Neural progenitor cell (in vitro differentiated cells): Measurements from ENCODE around the gene ATG16L2. TPM values are rescaled to one million over a fixed set of nuclear protein-coding genes. Genes with fewer than 3 reads are reported as not detected.

Source experiments
- DNase-seq: peaks from one replicate; pipeline ENCODE4 v3.0.0-alpha.2; 2016; ENCODE audit warnings: low spot score
- H2AFZ ChIP-seq: fragments of 200-600 bp; sonication (generic); replicated peaks from 2 replicates; pipeline ENCODE4 v1.6.1; 2016; ENCODE audit warnings: antibody characterized with exemption
- H3F3A ChIP-seq: fragments of 200-600 bp; sonication (generic); 2 replicates; pipeline ENCODE4 v1.6.1; 2016; ENCODE audit warnings: antibody characterized with exemption, low read depth
- H3K27ac ChIP-seq: fragments of 200-600 bp; sonication (generic); 2 replicates; pipeline ENCODE4 v1.5.1; 2016; ENCODE audit warnings: mild to moderate bottlenecking
- H3K27me3 ChIP-seq: fragments of 200-600 bp; sonication (generic); 2 replicates; pipeline ENCODE4 v1.6.1; 2016; ENCODE audit warnings: mild to moderate bottlenecking, moderate library complexity
- H3K36me3 ChIP-seq: fragments of 200-600 bp; sonication (generic); 2 replicates; pipeline ENCODE4 v1.5.1; 2016
- H3K4me1 ChIP-seq: fragments of 200-600 bp; sonication (generic); 2 replicates; pipeline ENCODE4 v1.6.1; 2016; ENCODE audit warnings: mixed run types
- H3K4me2 ChIP-seq: fragments of 200-600 bp; sonication (generic); 2 replicates; pipeline ENCODE4 v1.6.1; 2016
- H3K4me3 ChIP-seq: fragments of 200-600 bp; sonication (generic); 2 replicates; pipeline ENCODE4 v1.5.1; 2016
- H3K79me2 ChIP-seq: fragments of 200-600 bp; sonication (generic); 2 replicates; pipeline ENCODE4 v1.6.1; 2016; ENCODE audit warnings: low read depth
- H3K9ac ChIP-seq: fragments of 200-600 bp; sonication (generic); 2 replicates; pipeline ENCODE4 v1.6.1; 2016
- H3K9me3 ChIP-seq: fragments of 200-600 bp; sonication (generic); 2 replicates; pipeline ENCODE4 v1.5.1; 2016; ENCODE audit warnings: low read depth
- H4K20me1 ChIP-seq: fragments of 200-600 bp; sonication (generic); 2 replicates; pipeline ENCODE4 v1.6.1; 2016; ENCODE audit warnings: low read depth
- H3K27ac Mint-ChIP-seq: 3 replicates; pipeline ENCODE4 v1.8.0; 2021; ENCODE audit warnings: mixed read lengths
- H3K27me3 Mint-ChIP-seq: 2 replicates; pipeline ENCODE4 v1.8.0; 2022; ENCODE audit warnings: low read depth, mild to moderate bottlenecking, inconsistent platforms, moderate library complexity, mixed read lengths; ENCODE audit not compliant: insufficient read depth
- H3K36me3 Mint-ChIP-seq: 3 replicates; pipeline ENCODE4 v1.8.0; 2021; ENCODE audit warnings: mixed read lengths
- H3K4me1 Mint-ChIP-seq: 3 replicates; pipeline ENCODE4 v1.8.0; 2021; ENCODE audit warnings: mixed read lengths
- H3K4me3 Mint-ChIP-seq: 3 replicates; pipeline ENCODE4 v1.8.0; 2021; ENCODE audit warnings: mild to moderate bottlenecking, moderate library complexity, mixed read lengths
- H3K9me3 Mint-ChIP-seq: 3 replicates; pipeline ENCODE4 v1.8.0; 2020; ENCODE audit warnings: mixed read lengths
- EZH2 ChIP-seq: fragments of 200-600 bp; sonication (generic); IDR thresholded peaks from 2 replicates; pipeline ENCODE4 v1.6.1; 2017; ENCODE audit warnings: antibody characterized with exemption, mild to moderate bottlenecking, moderate library complexity
- total RNA-seq: library from RNA; depleted of rRNA; stranded (reverse); fragments of >200 nt; gene quantifications from 2 replicates; pipeline ENCODE4 v1.2.3, GENCODE V29; 2015; ENCODE audit warnings: low replicate concordance
- TF ChIP-seq, protein P1 (sequence below): fragments of 200-600 bp; sonication (generic); IDR thresholded peaks from 2 replicates; pipeline ENCODE4 v1.5.1; 2017; ENCODE audit warnings: antibody characterized with exemption, mild to moderate bottlenecking

ATG16L2 gene, protein sequence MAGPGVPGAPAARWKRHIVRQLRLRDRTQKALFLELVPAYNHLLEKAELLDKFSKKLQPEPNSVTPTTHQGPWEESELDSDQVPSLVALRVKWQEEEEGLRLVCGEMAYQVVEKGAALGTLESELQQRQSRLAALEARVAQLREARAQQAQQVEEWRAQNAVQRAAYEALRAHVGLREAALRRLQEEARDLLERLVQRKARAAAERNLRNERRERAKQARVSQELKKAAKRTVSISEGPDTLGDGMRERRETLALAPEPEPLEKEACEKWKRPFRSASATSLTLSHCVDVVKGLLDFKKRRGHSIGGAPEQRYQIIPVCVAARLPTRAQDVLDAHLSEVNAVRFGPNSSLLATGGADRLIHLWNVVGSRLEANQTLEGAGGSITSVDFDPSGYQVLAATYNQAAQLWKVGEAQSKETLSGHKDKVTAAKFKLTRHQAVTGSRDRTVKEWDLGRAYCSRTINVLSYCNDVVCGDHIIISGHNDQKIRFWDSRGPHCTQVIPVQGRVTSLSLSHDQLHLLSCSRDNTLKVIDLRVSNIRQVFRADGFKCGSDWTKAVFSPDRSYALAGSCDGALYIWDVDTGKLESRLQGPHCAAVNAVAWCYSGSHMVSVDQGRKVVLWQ
- 20.5 and 38.0 TPM in 2 replicates for total RNA-seq

DNA sequence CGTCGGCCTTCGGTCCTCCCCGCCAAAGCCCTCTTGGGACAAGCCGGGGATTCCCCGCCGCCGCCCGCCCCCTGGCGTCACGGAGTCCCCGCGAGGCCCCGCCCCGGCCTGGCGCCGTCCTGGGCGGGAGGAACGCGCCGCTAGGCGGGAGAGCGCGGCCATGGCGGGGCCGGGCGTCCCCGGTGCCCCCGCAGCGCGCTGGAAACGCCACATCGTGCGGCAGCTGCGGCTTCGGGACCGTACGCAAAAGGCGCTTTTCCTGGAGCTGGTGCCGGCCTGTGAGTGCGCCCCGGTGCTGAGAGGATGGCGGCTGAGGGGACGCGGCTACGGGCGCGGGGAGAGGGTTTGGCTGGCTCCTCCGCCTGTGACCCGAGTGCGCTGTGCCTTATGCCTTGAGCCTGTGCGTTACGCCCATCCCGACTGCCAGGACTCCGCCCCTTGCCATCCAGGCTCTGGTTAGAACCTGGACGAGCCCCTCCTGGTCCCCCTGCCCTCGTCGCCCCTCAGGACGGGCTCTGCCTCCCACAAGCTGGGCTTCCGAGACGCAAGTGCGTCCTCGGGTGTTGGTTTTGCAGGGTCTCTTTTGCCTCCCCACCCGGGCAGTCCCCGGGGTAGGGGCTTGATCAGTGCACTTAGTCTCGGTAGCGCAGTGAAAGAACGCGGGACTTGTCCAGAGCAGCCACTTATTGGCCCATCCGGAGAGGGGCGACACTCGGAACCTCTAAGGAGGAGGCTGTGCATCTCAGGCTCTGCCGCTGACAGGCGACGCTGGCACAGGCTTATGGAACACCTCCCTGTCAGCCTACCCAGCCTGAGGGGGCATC is at the start of gene ATG16L2:
ATG16L2 (plus strand) TSS at position 126 of the 824 bp plus-strand sequence; CDS start at position 161, 35 bp downstream.
- Histone ChIP-seq H3K79me2 (peaks cover 4% of the 10 kb centered on the region), H3K4me3 (peak within 1 kb of the TSS; percentile 89), H3K4me1 (peaks cover 15% of the 10 kb centered on the region), H3K27ac (peak within 1 kb of the TSS; percentile 99), H3K36me3 (no peaks in the 10 kb centered on the region), H3K9ac (peak within 1 kb of the TSS; percentile 96), H4K20me1 (no peaks in the 10 kb centered on the region), H3K4me2 (peak within 1 kb of the TSS; percentile 85), H2AFZ (peak within 1 kb of the TSS; percentile 99), H3F3A (peaks cover 16% of the 10 kb centered on the region), H3K27me3 (no peaks in the 10 kb centered on the region), H3K9me3 (no peaks in the 10 kb centered on the region)
- Mint-ChIP-seq H3K27ac (peak within 1 kb of the TSS; percentile 99), H3K9me3 (no peaks in the 10 kb centered on the region), H3K4me1 (peaks cover 31% of the 10 kb centered on the region), H3K27me3 (peaks cover 14% of the 10 kb centered on the region), H3K36me3 (peaks cover 4% of the 10 kb centered on the region), H3K4me3 (peak within 1 kb of the TSS; percentile 98)
- TF ChIP-seq, protein P1, sequence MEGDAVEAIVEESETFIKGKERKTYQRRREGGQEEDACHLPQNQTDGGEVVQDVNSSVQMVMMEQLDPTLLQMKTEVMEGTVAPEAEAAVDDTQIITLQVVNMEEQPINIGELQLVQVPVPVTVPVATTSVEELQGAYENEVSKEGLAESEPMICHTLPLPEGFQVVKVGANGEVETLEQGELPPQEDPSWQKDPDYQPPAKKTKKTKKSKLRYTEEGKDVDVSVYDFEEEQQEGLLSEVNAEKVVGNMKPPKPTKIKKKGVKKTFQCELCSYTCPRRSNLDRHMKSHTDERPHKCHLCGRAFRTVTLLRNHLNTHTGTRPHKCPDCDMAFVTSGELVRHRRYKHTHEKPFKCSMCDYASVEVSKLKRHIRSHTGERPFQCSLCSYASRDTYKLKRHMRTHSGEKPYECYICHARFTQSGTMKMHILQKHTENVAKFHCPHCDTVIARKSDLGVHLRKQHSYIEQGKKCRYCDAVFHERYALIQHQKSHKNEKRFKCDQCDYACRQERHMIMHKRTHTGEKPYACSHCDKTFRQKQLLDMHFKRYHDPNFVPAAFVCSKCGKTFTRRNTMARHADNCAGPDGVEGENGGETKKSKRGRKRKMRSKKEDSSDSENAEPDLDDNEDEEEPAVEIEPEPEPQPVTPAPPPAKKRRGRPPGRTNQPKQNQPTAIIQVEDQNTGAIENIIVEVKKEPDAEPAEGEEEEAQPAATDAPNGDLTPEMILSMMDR: peak; percentile 32
- no peak for TF ChIP-seq EZH2
- DNase-seq: peak; percentile 96

DNA sequence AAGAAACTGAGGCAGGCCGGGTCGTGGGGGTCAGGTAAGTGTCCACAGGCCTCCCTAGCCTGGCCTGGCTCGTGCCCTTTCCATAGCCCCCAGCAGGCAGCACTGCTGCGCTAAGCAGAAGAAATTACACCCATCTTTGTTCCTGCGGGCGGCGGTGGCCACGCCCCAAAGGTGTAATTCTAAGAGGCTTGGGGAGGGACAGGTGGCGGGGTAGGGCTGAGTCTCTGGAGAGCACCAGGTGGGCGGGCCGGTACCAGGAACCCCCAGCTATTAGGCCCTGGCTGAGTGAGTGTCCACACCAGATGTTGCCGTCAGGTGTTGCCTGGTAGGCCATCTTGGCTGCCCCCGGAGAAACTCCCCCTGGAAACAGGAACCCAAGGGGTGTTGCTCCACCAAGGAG is 49.7 kb upstream of the ATG16L2 start:
- H3F3A ChIP-seq: peaks cover 6% of the 10 kb centered on the region
- H3K27ac ChIP-seq: no peak overlapping the region
- TF ChIP-seq EZH2: no peak
- TF ChIP-seq, protein P1: peak; percentile 24
- Mint-ChIP-seq H3K4me1 (peaks cover 29% of the 10 kb centered on the region), H3K36me3 (peaks cover under 1% of the 10 kb centered on the region), H3K4me3 (no peak overlapping the region), H3K27me3 (peaks cover 3% of the 10 kb centered on the region), H3K9me3 (no peaks in the 10 kb centered on the region), H3K27ac (no peak overlapping the region)
- no peaks in the 10 kb centered on the region for H3K36me3 ChIP-seq
- H3K9me3 ChIP-seq: no peaks in the 10 kb centered on the region
- H3K4me3 ChIP-seq: no peak overlapping the region
- peaks cover 16% of the 10 kb centered on the region for H3K4me1 ChIP-seq
- H4K20me1 ChIP-seq: peaks cover 12% of the 10 kb centered on the region
- H3K9ac ChIP-seq: no peak overlapping the region
- peak; percentile 33 for DNase-seq
- H3K79me2 ChIP-seq: no peaks in the 10 kb centered on the region
- no peak overlapping the region for H2AFZ ChIP-seq
- H3K4me2 ChIP-seq: peak overlapping the region; percentile 38
- no peaks in the 10 kb centered on the region for H3K27me3 ChIP-seq

- Mint-ChIP-seq H3K27ac (no peak overlapping the region), H3K27me3 (peaks cover 3% of the 10 kb centered on the region), H3K9me3 (no peaks in the 10 kb centered on the region), H3K4me1 (peaks cover 29% of the 10 kb centered on the region), H3K36me3 (no peaks in the 10 kb centered on the region), H3K4me3 (no peak overlapping the region)
- peaks cover 6% of the 10 kb centered on the region for H3F3A ChIP-seq
- H3K79me2 ChIP-seq: no peaks in the 10 kb centered on the region
- H3K27ac ChIP-seq: no peak overlapping the region
- no peak for TF ChIP-seq EZH2
- no peak overlapping the region for H3K9ac ChIP-seq
- no peak overlapping the region for H2AFZ ChIP-seq
- no peaks in the 10 kb centered on the region for H3K9me3 ChIP-seq
- DNase-seq: no peak
- no peak overlapping the region for H3K4me2 ChIP-seq
- H4K20me1 ChIP-seq: peaks cover 12% of the 10 kb centered on the region
- H3K4me3 ChIP-seq: no peak overlapping the region
- no peaks in the 10 kb centered on the region for H3K36me3 ChIP-seq
- no peaks in the 10 kb centered on the region for H3K27me3 ChIP-seq
- H3K4me1 ChIP-seq: peaks cover 16% of the 10 kb centered on the region
Measured at GRCh38 chr11:72766152-72766902, 47.9 kb upstream of the ATG16L2 start.
